ENCODE results near the gene MTMR1. TPM values are rescaled to one million over a fixed set of nuclear protein-coding genes. Genes with fewer than 3 reads are reported as not detected.

MTMR1 gene
- total RNA-seq, 2 donors from 2014 or later, result 19.0 to 21.3 TPM

DNA sequence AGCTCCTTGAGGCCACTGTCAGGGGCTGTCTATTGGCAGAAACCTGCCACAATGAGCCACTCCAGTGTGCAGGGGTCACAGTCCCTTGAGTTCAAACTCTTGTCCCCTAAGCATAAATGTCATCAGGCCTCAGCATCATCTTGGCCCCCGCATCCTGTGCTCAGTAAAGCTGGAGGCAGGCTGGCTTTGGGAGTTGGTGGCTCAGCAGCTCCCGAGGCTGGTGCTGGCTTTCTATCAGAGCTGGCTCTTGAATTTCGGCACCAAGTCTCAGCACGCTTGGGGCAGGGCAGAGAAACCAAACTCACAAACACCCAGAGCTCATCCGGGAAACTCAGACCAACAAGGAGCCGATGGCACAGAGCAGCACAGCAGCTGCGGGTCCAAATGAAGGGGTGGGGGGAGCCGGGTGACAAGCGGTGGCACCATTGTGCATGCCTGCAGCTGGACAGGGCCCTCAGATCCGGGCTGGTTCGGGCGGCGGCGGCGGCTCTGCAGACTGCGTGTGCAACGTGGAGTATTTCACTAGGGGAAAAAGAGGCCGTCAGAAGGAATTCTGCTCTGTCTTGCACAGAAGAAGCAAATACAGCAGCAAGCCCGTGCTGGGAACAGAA is 75.5 kb downstream of the MTMR1 start:
- intact Hi-C loops (cut with DNase I), result no loop called here
- H3K9ac ChIP-seq (ENCODE audit: low read depth in 2 of 2, low read length in 2 of 2), result no peak overlapping the region
- DNase-seq, result no peak
- H3K36me3 ChIP-seq, result no peaks in the 10 kb centered on the region
- H3K9me3 ChIP-seq, result no peaks in the 10 kb centered on the region
- no peaks in the 10 kb centered on the region for H3K4me1 ChIP-seq
- no peaks in the 10 kb centered on the region for H3K27me3 ChIP-seq
- no peak overlapping the region for H3K4me3 ChIP-seq
- H3K27ac ChIP-seq, result no peak overlapping the region
- TF ChIP-seq, protein P1, sequence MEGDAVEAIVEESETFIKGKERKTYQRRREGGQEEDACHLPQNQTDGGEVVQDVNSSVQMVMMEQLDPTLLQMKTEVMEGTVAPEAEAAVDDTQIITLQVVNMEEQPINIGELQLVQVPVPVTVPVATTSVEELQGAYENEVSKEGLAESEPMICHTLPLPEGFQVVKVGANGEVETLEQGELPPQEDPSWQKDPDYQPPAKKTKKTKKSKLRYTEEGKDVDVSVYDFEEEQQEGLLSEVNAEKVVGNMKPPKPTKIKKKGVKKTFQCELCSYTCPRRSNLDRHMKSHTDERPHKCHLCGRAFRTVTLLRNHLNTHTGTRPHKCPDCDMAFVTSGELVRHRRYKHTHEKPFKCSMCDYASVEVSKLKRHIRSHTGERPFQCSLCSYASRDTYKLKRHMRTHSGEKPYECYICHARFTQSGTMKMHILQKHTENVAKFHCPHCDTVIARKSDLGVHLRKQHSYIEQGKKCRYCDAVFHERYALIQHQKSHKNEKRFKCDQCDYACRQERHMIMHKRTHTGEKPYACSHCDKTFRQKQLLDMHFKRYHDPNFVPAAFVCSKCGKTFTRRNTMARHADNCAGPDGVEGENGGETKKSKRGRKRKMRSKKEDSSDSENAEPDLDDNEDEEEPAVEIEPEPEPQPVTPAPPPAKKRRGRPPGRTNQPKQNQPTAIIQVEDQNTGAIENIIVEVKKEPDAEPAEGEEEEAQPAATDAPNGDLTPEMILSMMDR (IDR thresholded peaks at IDR 0.05), result no peak

- H3K9ac ChIP-seq (ENCODE audit: low read depth in 2 of 2, low read length in 2 of 2), result no peak overlapping the region
- peak; percentile 14 for DNase-seq
- intact Hi-C loops (cut with DNase I), result no loop called here
Measured at GRCh38 chrX:150769408-150769807, 76.2 kb downstream of the MTMR1 start.

GRCh38 chrX:150770623-150771022 is 77.4 kb downstream of the MTMR1 start:
- H3K4me1 ChIP-seq, result no peaks in the 10 kb centered on the region
- H3K9ac ChIP-seq (ENCODE audit: low read depth in 2 of 2, low read length in 2 of 2), result no peak overlapping the region
- intact Hi-C loops (cut with DNase I), result loop anchor here (5.0 kb wide), 1 partner anchor 232 kb away; no protein-coding TSS in a partner anchor
- no peaks in the 10 kb centered on the region for H3K9me3 ChIP-seq
- no peaks in the 10 kb centered on the region for H3K36me3 ChIP-seq
- H3K27ac ChIP-seq, result no peak overlapping the region
- no peaks in the 10 kb centered on the region for H3K27me3 ChIP-seq
- DNase-seq, result peak; percentile 12
- TF ChIP-seq, protein P1 (IDR thresholded peaks at IDR 0.05), result no peak
- H3K4me3 ChIP-seq, result no peak overlapping the region

More at GRCh38 chrX:150769408-150769807, 76.2 kb downstream of the MTMR1 start:
- Histone ChIP-seq H3K27ac (no peak overlapping the region), H3K4me3 (no peak overlapping the region), H3K9me3 (no peaks in the 10 kb centered on the region), H3K27me3 (no peaks in the 10 kb centered on the region), H3K36me3 (no peaks in the 10 kb centered on the region), H3K4me1 (no peaks in the 10 kb centered on the region)
- TF ChIP-seq, protein P1 (IDR thresholded peaks at IDR 0.05), result no peak

DNA sequence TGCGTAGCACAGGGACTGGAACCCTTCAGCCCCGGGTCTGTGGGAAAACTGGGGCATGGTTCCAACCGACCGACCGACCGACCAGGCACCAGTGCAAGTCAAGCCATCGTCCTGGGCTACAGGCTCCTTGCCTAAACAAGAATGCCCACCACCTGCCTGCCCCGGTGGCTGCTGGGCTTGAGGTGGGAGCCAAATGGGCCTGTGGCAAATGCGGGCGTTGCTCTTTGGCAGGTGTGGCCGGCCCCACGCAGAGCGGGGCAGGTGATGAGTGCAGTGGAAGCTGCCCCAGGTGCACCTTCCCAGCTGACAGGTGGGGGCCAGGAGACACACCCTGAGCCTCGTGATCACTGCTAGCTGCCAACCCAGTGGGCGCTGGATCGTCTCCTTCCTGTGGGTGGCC is 77.9 kb downstream of the MTMR1 start:
- Histone ChIP-seq H3K36me3 (no peaks in the 10 kb centered on the region), H3K27ac (no peak overlapping the region), H3K4me3 (no peak overlapping the region), H3K9ac (ENCODE audit: low read depth in 2 of 2, low read length in 2 of 2) (no peak overlapping the region), H3K9me3 (no peaks in the 10 kb centered on the region), H3K27me3 (no peaks in the 10 kb centered on the region), H3K4me1 (no peaks in the 10 kb centered on the region)
- DNase-seq, result no peak
- intact Hi-C loops (cut with DNase I), result loop anchor here (5.0 kb wide), 1 partner anchor 231 kb away; no protein-coding TSS in a partner anchor
- TF ChIP-seq, protein P1 (IDR thresholded peaks at IDR 0.05), result no peak

GRCh38 chrX:150772150-150772970 is 79.2 kb downstream of the MTMR1 start:
- intact Hi-C loops (cut with DNase I), result loop anchor here (1.0 to 5.0 kb wide), 2 partner anchors 230 to 310 kb away; no protein-coding TSS in a partner anchor
- Histone ChIP-seq H3K4me1 (no peaks in the 10 kb centered on the region), H3K36me3 (no peaks in the 10 kb centered on the region), H3K27me3 (no peaks in the 10 kb centered on the region), H3K4me3 (no peak overlapping the region), H3K9ac (ENCODE audit: low read depth in 2 of 2, low read length in 2 of 2) (no peak overlapping the region), H3K9me3 (no peaks in the 10 kb centered on the region), H3K27ac (no peak overlapping the region)
- DNase-seq, result peak; percentile 83
- TF ChIP-seq, protein P1 (IDR thresholded peaks at IDR 0.05), result peak; percentile 67
